A673 (cell line): ENCODE results near the gene NEDD9. TPM values are rescaled to one million over a fixed set of nuclear protein-coding genes. Genes with fewer than 3 reads are reported as not detected.

Source experiments
- BruUV-seq: library from RNA; stranded (reverse); fragments of 400-500 nt; replicated peaks from 2 replicates; lab custom pipeline; 2021; lab: Mats Ljungman, UMichigan
- CTCF ChIA-PET: fragments of 300-600 bp; sonication (Branson Sonifier 250); formaldehyde crosslinking; loops from one replicate; lab custom pipeline; 2022; ENCODE audit warnings: antibody characterized with exemption; lab: Charles Lee
- POLR2A ChIA-PET: fragments of 300-600 bp; sonication (Branson Sonifier 250); formaldehyde crosslinking; loops from one replicate; lab custom pipeline; 2022; ENCODE audit warnings: antibody characterized with exemption; ENCODE audit not compliant: low non-redundant PET; lab: Charles Lee
- DNase-seq: peaks from one replicate; pipeline ENCODE4 v3.0.0-alpha.2; 2015; ENCODE audit warnings: low spot score
- H3K27ac ChIP-seq: fragments of 200-600 bp; sonication (generic); 2 replicates; pipeline ENCODE4 v1.5.1; 2016; ENCODE audit warnings: mixed run types, low read depth, mild to moderate bottlenecking, mixed read lengths, antibody characterized with exemption, low read length; ENCODE audit not compliant: poor library complexity, severe bottlenecking
- H3K27me3 ChIP-seq: fragments of 200-600 bp; sonication (generic); replicated peaks from 2 replicates; pipeline ENCODE4 v1.6.1; 2017; ENCODE audit warnings: mixed run types, low read depth, mild to moderate bottlenecking, mixed read lengths, antibody characterized with exemption, low read length; ENCODE audit not compliant: insufficient read depth, poor library complexity
- H3K36me3 ChIP-seq: fragments of 200-600 bp; sonication (generic); 2 replicates; pipeline ENCODE4 v1.6.1; 2016; ENCODE audit warnings: mixed run types, mild to moderate bottlenecking, mixed read lengths, antibody characterized with exemption, low read length; ENCODE audit not compliant: insufficient read depth, poor library complexity, severe bottlenecking
- H3K4me1 ChIP-seq: fragments of 200-600 bp; sonication (generic); 2 replicates; pipeline ENCODE4 v1.6.1; 2017; ENCODE audit warnings: mixed run types, mild to moderate bottlenecking, mixed read lengths, antibody characterized with exemption, low read length; ENCODE audit not compliant: insufficient read depth, poor library complexity, severe bottlenecking
- H3K4me3 ChIP-seq: fragments of 200-600 bp; sonication (generic); 2 replicates; pipeline ENCODE4 v1.5.1; 2016; ENCODE audit warnings: low read depth, mixed run types, mild to moderate bottlenecking, mixed read lengths, low read length; ENCODE audit not compliant: poor library complexity, severe bottlenecking
- H3K9me3 ChIP-seq: fragments of 200-600 bp; sonication (generic); 2 replicates; pipeline ENCODE4 v1.6.1; 2016; ENCODE audit warnings: mixed run types, low read depth, mild to moderate bottlenecking, mixed read lengths, antibody characterized with exemption, low read length; ENCODE audit not compliant: poor library complexity, severe bottlenecking
- EZH2 ChIP-seq: fragments of 200-600 bp; sonication (generic); IDR thresholded peaks from 2 replicates; pipeline ENCODE4 v1.6.1; 2017; ENCODE audit warnings: borderline replicate concordance, low read depth, mild to moderate bottlenecking, mixed read lengths, antibody characterized with exemption, low read length; ENCODE audit not compliant: poor library complexity, severe bottlenecking
- intact Hi-C: fragments of 100-400 bp; cut with micrococcal nuclease; formaldehyde crosslinking; loops from one replicate; pipeline ENCODE4 v1.10.0; 2022; ENCODE audit not compliant: unreplicated experiment
- total RNA-seq: library from RNA; stranded (reverse); gene quantifications from 2 replicates; pipeline ENCODE4 v1.2.3, GENCODE V29; 2021
- TF ChIP-seq, protein P1 (sequence below): fragments of 300-800, 200-600 bp; sonication (generic); conservative IDR thresholded peaks from 2 replicates; pipeline ENCODE4 v1.5.1; 2017; ENCODE audit warnings: low read depth, mild to moderate bottlenecking, antibody characterized with exemption, low read length, moderate library complexity, mixed read lengths

NEDD9 gene
- total RNA-seq, 1 experiment from 2014 or later: 6.6 TPM

DNA sequence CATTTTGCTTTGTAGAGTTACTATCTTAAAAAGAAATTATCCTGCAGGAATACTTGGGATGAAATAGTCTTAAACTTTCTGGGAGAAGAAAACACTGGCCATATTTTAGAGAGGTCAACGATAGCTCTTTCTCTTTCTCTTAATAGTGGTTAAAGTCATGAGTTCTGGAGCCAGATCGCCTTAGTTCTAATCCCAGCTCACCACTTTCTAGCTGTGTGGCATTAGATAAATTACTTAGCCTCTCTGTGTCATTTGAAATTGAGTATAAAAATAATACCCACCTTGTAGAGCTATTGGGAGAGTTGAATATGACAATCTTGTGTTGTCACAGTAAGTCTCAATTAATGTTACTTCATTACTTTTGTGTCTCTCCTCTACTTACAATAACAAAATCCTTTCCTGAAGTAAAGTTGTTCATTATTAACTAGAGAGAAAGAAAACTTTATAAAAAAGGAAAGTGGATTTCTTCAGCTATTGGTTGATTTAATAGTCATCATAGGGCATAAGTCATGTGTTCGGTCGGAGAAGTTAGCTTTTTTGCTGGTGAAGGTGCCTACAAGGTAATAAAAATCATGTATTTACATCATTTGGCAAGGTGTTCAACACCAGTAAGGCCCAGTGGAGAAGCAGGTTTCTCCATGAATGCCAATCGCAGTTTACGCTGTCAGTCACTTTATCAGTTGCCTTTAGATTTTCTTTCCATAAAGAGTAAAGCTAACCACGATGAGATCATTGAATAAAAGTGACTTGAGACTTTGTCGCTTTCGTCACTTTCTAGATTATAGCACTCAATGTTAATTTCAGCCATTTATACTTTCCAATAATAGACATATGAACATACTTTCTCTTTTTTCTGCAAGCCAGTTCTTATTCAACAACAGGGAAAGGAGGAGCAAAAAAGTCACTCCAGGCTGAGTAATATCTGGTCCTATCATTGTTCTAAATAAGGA, 2.0 kb downstream of the NEDD9 start:
- no peak for DNase-seq
- H3K36me3 ChIP-seq: no peaks in the 10 kb centered on the region
- H3K4me3 ChIP-seq: peak overlapping the region; percentile 60
- intact Hi-C loops: no loop called here
- H3K27ac ChIP-seq: no peak overlapping the region
- TF ChIP-seq, protein P1, sequence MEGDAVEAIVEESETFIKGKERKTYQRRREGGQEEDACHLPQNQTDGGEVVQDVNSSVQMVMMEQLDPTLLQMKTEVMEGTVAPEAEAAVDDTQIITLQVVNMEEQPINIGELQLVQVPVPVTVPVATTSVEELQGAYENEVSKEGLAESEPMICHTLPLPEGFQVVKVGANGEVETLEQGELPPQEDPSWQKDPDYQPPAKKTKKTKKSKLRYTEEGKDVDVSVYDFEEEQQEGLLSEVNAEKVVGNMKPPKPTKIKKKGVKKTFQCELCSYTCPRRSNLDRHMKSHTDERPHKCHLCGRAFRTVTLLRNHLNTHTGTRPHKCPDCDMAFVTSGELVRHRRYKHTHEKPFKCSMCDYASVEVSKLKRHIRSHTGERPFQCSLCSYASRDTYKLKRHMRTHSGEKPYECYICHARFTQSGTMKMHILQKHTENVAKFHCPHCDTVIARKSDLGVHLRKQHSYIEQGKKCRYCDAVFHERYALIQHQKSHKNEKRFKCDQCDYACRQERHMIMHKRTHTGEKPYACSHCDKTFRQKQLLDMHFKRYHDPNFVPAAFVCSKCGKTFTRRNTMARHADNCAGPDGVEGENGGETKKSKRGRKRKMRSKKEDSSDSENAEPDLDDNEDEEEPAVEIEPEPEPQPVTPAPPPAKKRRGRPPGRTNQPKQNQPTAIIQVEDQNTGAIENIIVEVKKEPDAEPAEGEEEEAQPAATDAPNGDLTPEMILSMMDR: no peak
- no peak for TF ChIP-seq EZH2
- no TSS peak for BruUV-seq
- CTCF ChIA-PET: no interaction called here
- POLR2A ChIA-PET: interaction anchor here (0.6 kb wide), 1 partner anchor 178 kb away, joined by 5 read pairs; no protein-coding TSS in a partner anchor
- no peaks in the 10 kb centered on the region for H3K9me3 ChIP-seq
- peaks cover 19% of the 10 kb centered on the region for H3K4me1 ChIP-seq
- no peaks in the 10 kb centered on the region for H3K27me3 ChIP-seq

DNA sequence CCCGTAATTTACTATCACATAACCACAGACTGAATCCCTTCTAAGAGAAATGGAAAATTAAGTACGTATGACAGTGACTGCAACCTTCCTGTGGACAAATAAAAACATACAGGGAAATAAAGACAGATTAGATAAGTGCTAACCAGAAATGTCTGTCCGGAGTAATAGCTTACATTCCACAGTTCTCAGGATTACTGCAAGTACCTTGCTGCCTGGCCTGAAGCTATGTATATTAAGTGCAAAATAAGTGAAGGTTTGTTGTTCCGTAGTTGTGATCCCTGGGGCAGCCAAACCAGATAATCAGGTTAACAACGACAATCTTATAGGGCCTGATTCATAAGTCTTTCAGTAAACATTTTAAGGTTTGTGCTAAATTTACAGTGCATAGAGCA, 2.8 kb downstream of the NEDD9 start:
- no peak overlapping the region for H3K4me3 ChIP-seq

DNA sequence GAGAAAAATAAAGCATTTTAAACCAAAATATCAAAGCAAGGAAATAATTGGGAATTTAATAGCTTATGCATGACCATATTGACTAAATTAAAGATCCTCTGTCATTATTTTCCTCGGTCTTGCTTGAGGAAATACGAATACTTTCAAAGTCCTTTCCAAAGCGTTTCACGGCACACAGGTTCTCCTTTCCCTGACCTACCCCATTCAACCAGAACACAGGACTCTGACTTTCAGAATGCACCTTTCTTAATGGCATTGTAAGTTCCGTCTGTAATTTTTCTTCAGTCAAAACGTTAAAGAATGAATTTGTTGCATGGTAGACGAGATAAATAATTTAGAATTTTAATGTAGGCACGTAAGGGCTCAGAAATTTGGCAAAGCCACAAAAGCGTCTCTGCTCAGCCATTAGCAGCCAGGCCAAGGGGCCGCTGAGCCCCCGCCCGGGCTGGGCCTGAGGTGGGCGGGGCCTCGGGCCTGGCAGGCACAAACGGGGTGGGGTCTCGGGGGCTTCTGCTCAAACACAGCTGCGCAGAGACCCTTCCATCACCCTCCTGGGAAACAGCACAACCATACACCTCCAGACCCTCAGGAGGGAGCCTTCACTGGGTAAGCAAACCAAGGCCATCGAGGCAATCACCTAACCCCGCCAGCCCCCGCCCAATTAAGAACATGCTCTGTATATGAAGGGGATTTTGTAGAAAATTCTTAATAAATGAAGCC, 3.4 kb downstream of the NEDD9 start:
- Histone ChIP-seq H3K4me1 (peaks cover 23% of the 10 kb centered on the region), H3K4me3 (no peak overlapping the region), H3K27me3 (no peaks in the 10 kb centered on the region), H3K9me3 (no peaks in the 10 kb centered on the region), H3K36me3 (no peaks in the 10 kb centered on the region), H3K27ac (no peak overlapping the region)
- TF ChIP-seq EZH2: no peak
- TF ChIP-seq, protein P1: no peak
- intact Hi-C loops: no loop called here
- ChIA-PET POLR2A (no interaction called here), CTCF (no interaction called here)
- no peak for DNase-seq
- no TSS peak for BruUV-seq

More for the DNA sequence above, 2.8 kb downstream of the NEDD9 start:
- TF ChIP-seq, protein P1: no peak
- TF ChIP-seq EZH2: no peak
- Histone ChIP-seq H3K9me3 (no peaks in the 10 kb centered on the region), H3K27me3 (no peaks in the 10 kb centered on the region), H3K4me1 (peaks cover 22% of the 10 kb centered on the region), H3K36me3 (no peaks in the 10 kb centered on the region), H3K27ac (no peak overlapping the region)
- no TSS peak for BruUV-seq
- POLR2A ChIA-PET: interaction anchor here (0.6 kb wide), 1 partner anchor 177 kb away, joined by 5 read pairs; no protein-coding TSS in a partner anchor
- intact Hi-C loops: no loop called here
- CTCF ChIA-PET: no interaction called here
- no peak for DNase-seq
